SK-N-MC (cell line): ENCODE measurements around the gene DEFB127.

Experiments used
- EZH2 ChIP-seq: fragments of 200-600 bp; sonication (generic); IDR thresholded peaks from one replicate; pipeline ENCODE4 v1.6.1; 2017; ENCODE audit warnings: antibody characterized with exemption
- FOXP2 ChIP-seq: optimal IDR thresholded peaks from 2 replicates; pipeline ENCODE3; 2011; ENCODE audit warnings: mild to moderate bottlenecking, moderate library complexity; ENCODE audit not compliant: insufficient read depth; ENCODE audit errors: extremely low read length, control extremely low read depth
- POLR2AphosphoS5 ChIP-seq: IDR thresholded peaks from 2 replicates; pipeline ENCODE4 v1.6.1; 2012; ENCODE audit warnings: mild to moderate bottlenecking, low read depth, low read length, borderline replicate concordance

DNA sequence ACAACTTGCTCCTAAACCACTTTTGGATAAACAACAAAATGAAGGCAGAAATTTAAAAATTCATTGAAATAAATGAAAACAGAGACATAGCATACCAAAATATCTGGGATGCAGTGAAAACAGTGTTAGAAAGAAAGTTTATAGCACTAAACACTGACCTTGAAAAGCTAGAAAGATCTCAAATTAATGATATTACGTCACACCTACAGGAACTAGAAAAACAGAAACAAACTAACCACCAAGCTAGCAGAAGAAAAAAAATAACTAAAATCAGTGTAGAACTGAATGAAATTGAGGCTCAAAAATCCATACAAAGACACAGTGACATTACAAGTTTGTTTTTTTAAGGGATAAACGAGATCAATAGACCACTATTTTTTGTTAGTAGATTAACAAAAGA lies 27.0 kb downstream of the DEFB127 start:
- no peak for TF ChIP-seq EZH2
- no peak for TF ChIP-seq POLR2AphosphoS5
- TF ChIP-seq FOXP2 = no peak
